Psoas muscle (tissue), 8 donors: ENCODE data around the gene PRORP. TPM values are rescaled to one million over a fixed set of nuclear protein-coding genes. Genes with fewer than 3 reads are reported as not detected.
"Not testable (repeated sequence)": the region's sequence is repeated elsewhere in the genome, so short reads cannot be mapped to it uniquely, and the experiment has no call there.

Source experiments
- ATAC-seq, 4 donors: fragments of 200-7000 bp; cut with Tn5 transposase; one replicate each; pipeline ENCODE4 v1.9.1; 2020; ENCODE audit warnings: moderate library complexity in 3 of 4, mild to moderate bottlenecking in 2 of 4
- DNase-seq, 2 donors: peaks; one replicate each; pipeline ENCODE4 v3.0.0-alpha.2; 2020
- H3K27ac ChIP-seq: fragments of 200-600 bp; one replicate; pipeline ENCODE4 v1.8.0; 2022
- H3K27me3 ChIP-seq, 3 donors: fragments of 200-600 bp in 1 of 3; one replicate each; pipeline versions ENCODE4 v1.6.1 to v1.8.0; 2013 to 2022; ENCODE audit warnings: low read length in 2 of 3, mild to moderate bottlenecking in 2 of 3, moderate library complexity in 1 of 3; ENCODE audit not compliant: insufficient read depth in 3 of 3
- H3K36me3 ChIP-seq, 2 donors: fragments of 200-600 bp in 1 of 2; one replicate each; pipeline versions ENCODE4 v1.6.1 to v1.8.0; 2013 to 2022; ENCODE audit warnings: low read depth in 1 of 2, mild to moderate bottlenecking in 1 of 2, moderate library complexity in 1 of 2; ENCODE audit not compliant: insufficient read depth in 1 of 2
- H3K4me1 ChIP-seq: fragments of 200-600 bp; one replicate; pipeline ENCODE4 v1.8.0; 2022
- H3K4me3 ChIP-seq: fragments of 200-600 bp; one replicate; pipeline ENCODE4 v1.8.0; 2022; ENCODE audit warnings: mild to moderate bottlenecking
- H3K9me3 ChIP-seq: fragments of 200-600 bp; one replicate; pipeline ENCODE4 v1.8.0; 2022
- WGBS, 3 donors: extraction: QIAGEN DNeasy Blood & Tissue Kit; methylation state at CpG; one replicate each; pipeline versions ENCODE4 v1.1.6 to v1.1.7; 2013; 5-methylcytosine and 5-hydroxymethylcytosine counted together
- intact Hi-C, 2 donors: fragments of 100-400 bp; cut with DNase I; formaldehyde crosslinking; loops; one replicate each; pipeline versions ENCODE4 v1.11.0 to v1.14.2; 2022
- polyA plus RNA-seq, 3 donors: library from polyadenylated mRNA; stranded (reverse); fragments of 200-250 nt; gene quantifications; one replicate each; pipeline ENCODE4 v1.2.3, GENCODE V29; 2013
- total RNA-seq, 4 donors: library from RNA; stranded (reverse); fragmentation: NEBNext Ultra II Directional in 2 of 4; extraction: Animal tissue kit (Norgen Biotek cat#: 25700) in 2 of 4; gene quantifications; one replicate each; pipeline versions ENCODE4 v1.2.1 to v1.2.4, GENCODE V29; 2021 to 2023
- TF ChIP-seq, protein P1 (sequence below): fragments of 200-600 bp; IDR thresholded peaks from one replicate; pipeline ENCODE4 v1.8.0; 2022; ENCODE audit warnings: antibody characterized with exemption
- donor health status: healthy with polysubstance abuse.
- donor health status: DM: no; HTN: no; CAD: no; lungs with moderate emphysema.
- donor health status: Bipolar disorder and iron deficiency.
- donor health status: healthy.
- donor health status: DM: yes; HTN: yes; CAD: no.
- donor health status: DM: no; HTN: no; CAD: no.
- donor health status: DM: no; HTN: no; CAD: no.
- donor health status: DM: yes; HTN: yes; CAD: no.

Gene PRORP
- total and polyA plus RNA-seq, 7 donors: 11.3 to 23.5 (median 17.7) TPM

DNA sequence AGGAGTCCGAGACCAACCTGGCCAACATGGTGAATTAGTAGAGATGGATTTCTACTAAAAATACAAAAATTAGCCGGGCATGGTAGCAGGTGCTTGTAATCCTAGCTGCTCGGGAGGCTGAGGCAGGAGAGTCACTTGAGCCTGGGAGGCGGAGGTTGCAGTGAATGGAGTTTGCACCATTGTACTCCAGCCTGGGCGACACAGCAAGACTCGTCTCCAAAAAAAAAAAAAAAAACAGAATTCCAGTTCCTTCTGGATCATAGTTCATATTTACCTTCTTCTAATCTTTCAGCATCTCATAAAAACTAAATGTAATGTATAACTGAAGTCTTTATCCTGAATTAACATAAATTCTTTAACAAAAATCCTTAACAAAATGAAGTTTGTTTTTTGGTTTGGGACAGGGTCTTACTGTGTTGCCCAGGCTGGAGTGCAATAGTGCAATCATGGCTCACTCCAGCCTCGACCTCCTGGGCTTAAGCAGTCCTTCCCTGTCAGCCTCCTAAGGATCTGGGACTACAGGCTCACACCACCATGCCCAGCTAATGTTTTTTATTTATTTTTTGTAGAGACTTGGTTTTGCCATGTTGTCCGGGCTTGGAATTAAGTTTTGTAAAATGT lies 38.7 kb upstream of the PRORP start:
- no peak overlapping the region for H3K27ac ChIP-seq
- no peak overlapping the region for H3K4me3 ChIP-seq
- no peaks in the 10 kb centered on the region for H3K9me3 ChIP-seq
- peaks cover 5 to 100% of the 10 kb centered on the region in 2 donors for H3K36me3 ChIP-seq
- DNase-seq: no peak
- intact Hi-C loops: loop anchor here in 1 of 2 donors (10.0 kb wide), 1 partner anchor 59 kb away; no protein-coding TSS in a partner anchor
- TF ChIP-seq, protein P1, sequence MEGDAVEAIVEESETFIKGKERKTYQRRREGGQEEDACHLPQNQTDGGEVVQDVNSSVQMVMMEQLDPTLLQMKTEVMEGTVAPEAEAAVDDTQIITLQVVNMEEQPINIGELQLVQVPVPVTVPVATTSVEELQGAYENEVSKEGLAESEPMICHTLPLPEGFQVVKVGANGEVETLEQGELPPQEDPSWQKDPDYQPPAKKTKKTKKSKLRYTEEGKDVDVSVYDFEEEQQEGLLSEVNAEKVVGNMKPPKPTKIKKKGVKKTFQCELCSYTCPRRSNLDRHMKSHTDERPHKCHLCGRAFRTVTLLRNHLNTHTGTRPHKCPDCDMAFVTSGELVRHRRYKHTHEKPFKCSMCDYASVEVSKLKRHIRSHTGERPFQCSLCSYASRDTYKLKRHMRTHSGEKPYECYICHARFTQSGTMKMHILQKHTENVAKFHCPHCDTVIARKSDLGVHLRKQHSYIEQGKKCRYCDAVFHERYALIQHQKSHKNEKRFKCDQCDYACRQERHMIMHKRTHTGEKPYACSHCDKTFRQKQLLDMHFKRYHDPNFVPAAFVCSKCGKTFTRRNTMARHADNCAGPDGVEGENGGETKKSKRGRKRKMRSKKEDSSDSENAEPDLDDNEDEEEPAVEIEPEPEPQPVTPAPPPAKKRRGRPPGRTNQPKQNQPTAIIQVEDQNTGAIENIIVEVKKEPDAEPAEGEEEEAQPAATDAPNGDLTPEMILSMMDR: no peak
- no peak for ATAC-seq
- H3K4me1 ChIP-seq: no peaks in the 10 kb centered on the region
- H3K27me3 ChIP-seq: no peaks in the 10 kb centered on the region
- 84 to 93% (median 86%) methylated on average over 8 of the region's 8 CpGs for WGBS, 3 donors

DNA sequence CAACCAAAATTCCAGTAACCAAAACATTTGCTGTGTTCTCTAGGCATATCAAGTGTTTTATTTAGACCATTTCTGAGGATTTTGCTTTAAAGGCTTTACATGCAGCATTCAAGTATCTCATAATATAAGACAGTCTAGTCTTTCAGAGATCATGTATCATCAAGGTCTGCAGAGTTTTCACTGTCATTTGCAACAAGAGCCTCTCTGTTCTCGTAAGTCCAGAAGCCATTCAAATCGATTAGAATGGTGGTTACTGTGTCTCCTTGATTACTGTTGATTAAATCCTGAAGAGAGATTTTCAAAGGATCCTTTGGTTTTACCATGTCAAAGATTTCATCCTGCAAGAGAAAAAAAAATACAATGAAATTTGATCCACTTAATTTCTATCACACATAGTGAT lies 36.9 kb upstream of the PRORP start:
- TF ChIP-seq, protein P1: no peak
- DNase-seq: no peak
- H3K27ac ChIP-seq: no peak overlapping the region
- ATAC-seq: no peak
- no peaks in the 10 kb centered on the region for H3K27me3 ChIP-seq
- 54 to 67% (median 57%) methylated on average over 2 of the region's 2 CpGs for WGBS, 3 donors
- H3K36me3 ChIP-seq: peaks cover 0 to 100% of the 10 kb centered on the region in 2 donors
- no peak overlapping the region for H3K4me3 ChIP-seq
- no peaks in the 10 kb centered on the region for H3K4me1 ChIP-seq
- intact Hi-C loops: loop anchor here in 1 of 2 donors (10.0 kb wide), 1 partner anchor 61 kb away; no protein-coding TSS in a partner anchor
- no peaks in the 10 kb centered on the region for H3K9me3 ChIP-seq

DNA sequence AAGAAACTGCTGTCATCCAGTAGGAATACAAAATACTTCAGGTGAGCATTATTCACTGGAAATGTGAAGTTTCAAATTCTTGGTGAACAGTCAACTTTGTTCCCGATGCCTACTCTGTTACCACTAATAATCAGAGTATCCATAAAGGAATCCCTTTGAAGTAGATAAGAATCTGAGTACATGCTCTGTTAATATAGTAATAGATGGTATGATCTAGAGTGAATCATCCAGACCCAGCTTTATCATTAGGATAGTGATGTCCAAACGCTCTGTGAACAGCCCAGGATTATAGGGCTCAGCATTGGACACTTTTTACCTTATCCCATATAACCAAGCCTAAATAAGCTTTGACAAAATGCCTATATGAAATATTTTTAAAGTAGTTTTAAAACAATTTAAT lies 33.8 kb upstream of the PRORP start:
- 84 to 99% (median 93%) methylated on average over 2 of the region's 2 CpGs for WGBS, 3 donors
- intact Hi-C loops: loop anchor here in 1 of 2 donors (10.0 kb wide), 1 partner anchor 64 kb away; no protein-coding TSS in a partner anchor
- TF ChIP-seq, protein P1: no peak
- no peak for DNase-seq
- no peaks in the 10 kb centered on the region for H3K9me3 ChIP-seq
- no peak for ATAC-seq
- H3K27me3 ChIP-seq: no peaks in the 10 kb centered on the region
- peaks cover 0 to 98% of the 10 kb centered on the region in 2 donors for H3K36me3 ChIP-seq
- H3K4me1 ChIP-seq: no peaks in the 10 kb centered on the region
- H3K27ac ChIP-seq: no peak overlapping the region
- no peak overlapping the region for H3K4me3 ChIP-seq

DNA sequence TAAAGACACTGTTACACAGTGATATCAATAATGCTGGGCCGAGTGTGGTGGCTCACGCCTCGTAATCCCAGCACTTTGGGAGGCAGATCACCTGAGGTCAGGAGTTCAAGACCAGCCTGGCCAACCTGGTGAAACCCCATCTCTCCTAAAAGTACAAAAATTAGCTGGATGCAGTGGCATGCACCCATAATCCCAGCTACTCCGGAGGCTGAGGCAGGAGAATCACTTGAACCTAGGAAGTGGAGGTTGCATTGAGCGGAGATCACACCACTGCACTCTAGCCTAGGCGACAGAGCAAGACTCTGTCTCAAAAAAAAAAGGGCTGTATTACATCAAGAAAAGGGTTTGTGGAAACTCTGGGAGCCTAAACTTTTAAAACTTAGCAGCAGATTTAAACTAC lies 27.7 kb upstream of the PRORP start:
- intact Hi-C loops, H3K27ac ChIP-seq, DNase-seq, H3K27me3 ChIP-seq, H3K9me3 ChIP-seq, H3K4me1 ChIP-seq, H3K4me3 ChIP-seq, ATAC-seq: not testable (repeated sequence)
- WGBS, 3 donors: 93 to 96% (median 95%) methylated on average over 6 of the region's 6 CpGs
- peaks cover 4 to 98% of the 10 kb centered on the region in 2 donors for H3K36me3 ChIP-seq

DNA sequence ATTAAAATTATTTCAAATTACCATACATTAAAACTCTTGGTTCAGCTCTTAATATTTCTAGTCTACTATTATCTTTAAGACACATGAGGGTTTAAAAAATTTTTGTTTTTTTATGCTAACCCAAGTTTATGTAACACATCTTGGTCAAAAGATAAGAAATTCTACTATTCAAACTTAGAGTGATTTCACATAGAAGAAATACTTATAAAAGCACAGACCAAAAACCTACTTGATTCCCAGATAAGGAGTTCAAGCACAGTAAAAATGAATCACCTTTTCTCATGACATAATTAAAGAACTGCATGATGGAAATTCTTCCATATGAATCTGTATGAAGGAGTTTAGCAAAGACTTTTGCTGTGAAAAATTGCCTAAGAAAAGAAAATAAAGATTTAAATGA lies 14.5 kb upstream of the PRORP start:
- H3K27me3 ChIP-seq: no peaks in the 10 kb centered on the region
- ATAC-seq (no peak), DNase-seq (no peak)
- H3K4me1 ChIP-seq: no peaks in the 10 kb centered on the region
- no peaks in the 10 kb centered on the region for H3K9me3 ChIP-seq
- H3K36me3 ChIP-seq: peaks cover 13 to 100% of the 10 kb centered on the region in 2 donors
- H3K27ac ChIP-seq: no peak overlapping the region
- intact Hi-C loops: no loop called here
- no peak overlapping the region for H3K4me3 ChIP-seq
- TF ChIP-seq, protein P1: no peak
